Medulla oblongata (tissue), 1 donor: ENCODE data around the gene CDKN2C.
"Not testable (repeated sequence)": the region's sequence is repeated elsewhere in the genome, so short reads cannot be mapped to it uniquely, and the experiment has no call there.

ENCODE experiments used
- DNase-seq: peaks from one replicate; pipeline ENCODE4 v3.0.0-alpha.2; 2015; ENCODE audit errors: extremely low spot score

CDKN2C gene

DNA sequence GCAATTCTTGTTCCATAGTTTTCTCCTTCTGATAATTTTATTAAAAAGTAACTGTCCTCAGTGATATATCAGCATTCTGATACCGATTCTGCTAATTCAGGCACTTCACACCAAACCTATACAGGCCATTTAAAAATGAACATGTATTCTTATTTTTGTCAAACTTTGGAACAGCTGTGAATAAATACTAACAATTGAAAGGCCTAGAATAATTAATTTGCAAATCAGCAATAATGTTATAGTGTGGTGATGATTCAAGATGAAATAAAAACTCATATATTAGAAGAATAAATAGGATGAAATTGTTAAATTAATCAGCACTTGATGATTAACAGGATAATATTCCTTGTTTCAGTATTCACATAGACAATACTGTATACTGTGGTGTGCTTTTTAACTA is 9.9 kb downstream of the CDKN2C start:
- DNase-seq = no peak

DNA sequence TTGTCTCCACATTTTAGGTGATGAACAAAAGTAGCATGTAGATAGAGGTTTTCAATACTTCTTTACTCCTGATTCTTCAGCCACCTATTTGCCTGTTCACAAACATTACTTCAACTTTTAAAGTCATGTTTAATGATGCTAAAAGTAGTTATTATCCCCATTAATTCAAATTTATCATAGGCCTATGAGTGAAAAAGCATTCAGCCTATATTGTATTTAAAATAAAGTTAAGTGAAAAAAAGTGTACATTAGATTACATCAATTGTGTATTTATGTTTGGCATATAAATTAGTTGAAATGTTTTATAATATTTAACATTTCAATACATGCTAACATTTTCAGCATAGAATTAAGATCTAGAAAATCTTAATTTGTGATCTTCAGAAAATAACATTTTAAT is 10.5 kb downstream of the CDKN2C start:
- no peak for DNase-seq

DNA sequence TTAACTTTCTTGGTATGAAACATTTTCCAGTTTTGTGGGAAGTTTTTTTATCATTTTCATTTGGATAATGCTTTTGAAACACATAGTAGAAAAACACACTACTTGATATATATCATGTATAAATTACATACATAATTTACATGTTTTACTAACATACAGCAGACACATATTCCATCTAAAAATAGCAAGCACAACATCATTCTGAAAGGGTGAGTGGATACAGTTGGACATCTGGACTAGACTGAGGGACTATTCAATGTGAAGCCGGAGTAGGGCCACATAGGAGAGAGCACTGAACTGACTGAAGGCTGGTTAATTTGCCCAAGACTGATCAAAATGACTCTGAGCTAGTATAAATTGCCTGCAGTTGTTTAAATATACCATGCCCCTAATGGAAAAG is 11.7 kb downstream of the CDKN2C start:
- DNase-seq = peak; percentile 56

DNA sequence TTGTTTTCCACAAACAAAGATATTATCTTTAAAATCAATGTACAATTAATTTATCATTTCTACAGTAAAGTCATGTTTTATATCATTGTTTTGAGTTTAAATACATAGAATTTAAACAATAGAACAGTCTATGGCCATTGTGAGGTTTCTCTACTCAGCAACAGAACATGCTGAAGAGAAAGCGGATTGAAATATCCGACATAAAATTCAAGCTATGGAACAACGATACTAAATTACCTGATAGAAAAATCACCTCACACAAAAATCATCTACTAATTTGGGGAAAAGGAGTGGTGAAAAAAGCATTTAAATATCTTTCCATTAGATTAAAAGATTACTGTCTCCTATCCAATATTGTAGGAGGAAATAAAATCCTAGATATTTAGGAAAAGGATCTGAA is 12.6 kb downstream of the CDKN2C start:
- no peak for DNase-seq

DNA sequence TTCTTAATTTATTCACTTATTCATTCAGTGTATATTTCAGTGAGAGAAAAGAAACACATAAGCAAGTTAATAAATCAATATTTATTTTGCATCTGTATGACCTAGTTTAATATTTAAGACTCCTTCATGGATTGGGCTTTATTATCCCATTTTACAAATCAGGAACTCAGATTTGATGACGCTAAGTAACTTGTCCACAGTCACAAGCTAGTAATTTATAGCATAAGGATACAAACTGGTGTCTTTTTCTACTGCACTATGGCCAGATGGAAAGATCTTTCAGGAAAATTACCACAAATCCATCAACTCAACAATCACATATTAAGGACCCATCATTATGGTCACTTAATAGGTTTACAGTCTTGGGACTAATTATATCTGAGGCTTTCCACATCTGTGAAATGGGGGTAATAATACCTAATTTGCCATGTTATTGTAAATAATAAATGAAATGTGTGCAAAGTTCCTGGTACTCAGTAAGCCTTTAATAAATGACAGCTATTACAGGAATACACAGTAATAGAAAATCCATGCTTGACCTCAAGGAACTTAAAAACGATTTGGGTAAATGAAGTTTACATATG is 13.3 kb downstream of the CDKN2C start:
- DNase-seq = no peak

DNA sequence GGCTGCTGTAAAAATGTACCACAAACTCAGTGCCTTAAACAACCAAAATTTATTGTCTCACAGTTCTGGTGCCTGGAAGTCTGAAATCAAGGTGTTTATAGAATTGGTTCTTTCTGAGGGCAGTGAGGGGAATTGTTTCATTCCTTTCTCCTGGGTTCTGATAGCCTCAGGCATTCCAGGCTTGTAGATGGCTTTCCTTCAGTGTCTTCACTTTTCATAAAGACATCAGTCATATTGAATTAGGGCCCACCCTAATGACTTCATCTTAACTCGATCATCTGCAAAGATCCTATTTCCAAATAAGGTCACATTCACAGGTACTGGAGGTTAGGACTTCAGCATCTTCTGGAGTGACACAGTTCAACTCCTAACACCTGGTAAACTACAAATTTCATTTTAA is 15.0 kb downstream of the CDKN2C start:
- DNase-seq = no peak

DNA sequence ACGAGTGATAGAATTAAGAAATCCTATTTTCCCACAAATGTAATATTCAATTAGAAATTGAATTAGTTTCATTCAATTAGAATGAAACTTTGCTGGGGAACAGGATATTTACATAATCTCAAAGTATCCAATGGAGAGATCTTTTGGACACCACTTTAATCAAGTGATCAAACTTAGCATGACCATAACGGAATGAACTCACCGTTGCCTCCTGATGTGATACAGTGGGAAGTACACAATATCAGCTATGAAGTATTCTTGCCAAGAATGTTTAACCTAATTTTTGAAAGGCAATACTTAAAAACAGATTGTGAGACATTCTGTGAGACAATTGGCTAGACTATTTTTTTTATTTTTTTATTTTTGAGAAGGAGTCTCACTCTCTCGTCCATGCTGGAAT is 16.6 kb downstream of the CDKN2C start:
- DNase-seq = no peak

DNA sequence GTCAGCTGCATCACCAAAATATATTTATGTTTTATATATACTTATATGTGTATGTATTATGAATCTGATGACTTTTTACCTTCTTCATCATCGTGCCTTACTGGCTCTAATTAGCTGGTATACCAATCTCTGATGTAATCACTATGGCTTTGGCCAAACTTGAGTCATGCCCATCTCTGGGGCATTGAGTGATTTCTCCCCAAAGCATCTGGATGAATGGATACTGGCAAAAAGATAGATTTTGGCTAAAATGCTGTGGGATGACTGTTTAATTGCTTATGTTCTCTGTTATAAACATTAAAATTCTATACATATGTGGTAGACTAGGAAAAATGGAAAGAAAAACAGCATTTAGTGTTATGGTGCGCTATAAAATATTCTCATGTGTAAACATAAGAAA is 19.6 kb downstream of the CDKN2C start:
- DNase-seq = no peak

DNA sequence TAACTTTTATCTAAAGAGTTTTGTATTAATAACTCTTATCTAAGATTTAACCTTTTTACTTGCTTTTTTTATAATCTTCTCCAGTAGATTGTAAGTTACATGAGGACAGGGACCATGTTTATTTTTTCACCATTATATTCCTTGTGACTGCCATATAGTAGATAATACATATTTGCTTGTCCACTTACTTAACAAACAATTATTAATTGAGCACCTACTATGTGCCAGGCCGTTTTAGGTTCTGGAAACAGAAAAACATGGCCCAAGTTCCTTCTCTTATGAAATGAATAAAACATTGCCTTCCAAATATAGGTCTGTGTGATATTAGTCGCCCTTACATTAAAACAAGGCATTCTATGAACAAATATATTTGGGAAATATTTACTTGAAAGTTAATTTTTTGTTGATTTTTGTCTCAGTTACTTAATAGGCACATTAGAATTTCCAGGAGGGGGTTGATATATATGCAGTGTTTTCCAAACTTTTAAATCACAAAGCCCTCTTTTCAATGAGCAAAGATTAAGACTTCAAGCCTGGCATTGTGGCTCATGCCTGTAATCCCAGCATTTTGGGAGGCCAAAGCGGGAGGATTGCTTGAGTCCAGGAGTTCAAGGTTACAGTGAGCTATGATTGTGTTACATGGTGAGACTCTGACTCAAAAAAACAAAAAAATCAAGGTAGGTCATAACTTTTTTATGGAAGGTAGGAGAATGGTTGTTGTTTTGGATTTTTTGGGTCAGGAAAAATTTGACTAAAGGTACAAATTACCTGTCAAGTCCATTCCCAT is 22.7 kb downstream of the CDKN2C start:
- no peak for DNase-seq

DNA sequence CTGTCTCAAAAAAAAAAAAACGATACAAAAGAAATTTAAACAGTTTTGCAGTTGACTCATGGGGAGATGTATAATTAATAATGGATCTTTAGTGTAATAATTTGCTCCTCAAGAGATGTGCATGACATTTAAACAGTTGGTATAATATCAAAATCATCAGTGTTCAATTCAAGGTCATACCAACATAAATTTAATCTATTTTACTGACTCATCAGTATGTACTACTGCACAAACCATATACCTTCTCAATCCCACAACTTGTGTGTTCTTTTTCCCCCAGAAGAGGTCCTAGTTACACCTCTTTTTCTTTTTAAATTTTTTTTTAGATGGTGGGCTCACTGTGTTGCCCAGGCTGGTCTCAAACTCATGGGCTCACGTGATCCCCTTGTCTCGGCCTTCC is 23.6 kb downstream of the CDKN2C start:
- no peak for DNase-seq

DNA sequence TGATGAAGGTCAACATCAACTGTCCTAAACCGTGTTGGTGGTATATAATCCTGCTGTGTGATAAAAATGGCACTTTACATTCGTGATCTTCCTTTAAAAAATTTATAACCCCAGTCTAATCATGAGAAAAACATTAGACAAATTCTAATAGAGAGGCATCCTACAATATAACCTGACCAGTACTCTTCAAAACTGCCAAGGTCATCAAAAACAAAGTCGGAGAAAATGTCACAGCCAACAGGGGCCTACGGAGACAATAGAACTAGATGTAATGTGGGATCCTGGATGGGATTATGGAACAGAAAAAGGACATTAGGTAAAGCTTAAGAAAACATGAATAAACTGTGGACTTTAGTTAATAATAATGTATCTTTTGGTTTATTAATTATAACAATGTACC is 25.0 kb downstream of the CDKN2C start:
- no peak for DNase-seq

DNA sequence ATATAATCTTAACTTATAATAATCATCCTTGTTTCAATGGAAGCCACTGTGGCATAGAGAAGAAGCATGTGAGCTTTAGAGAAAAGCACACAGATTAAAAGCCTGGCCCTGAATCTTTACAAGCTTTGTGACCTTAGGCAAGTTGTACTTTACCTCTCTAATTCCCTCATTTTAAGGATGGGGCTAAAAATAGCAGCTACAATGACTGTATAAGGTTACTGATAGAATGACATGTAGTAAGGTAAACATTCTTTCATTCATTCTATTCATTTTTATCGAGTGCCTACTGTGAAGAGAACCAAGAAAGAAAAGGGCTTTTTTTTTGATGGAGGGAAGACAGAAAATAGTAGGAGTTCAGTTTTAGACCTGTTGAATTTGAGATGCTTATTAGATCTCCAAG is 25.6 kb downstream of the CDKN2C start:
- DNase-seq = no peak

DNA sequence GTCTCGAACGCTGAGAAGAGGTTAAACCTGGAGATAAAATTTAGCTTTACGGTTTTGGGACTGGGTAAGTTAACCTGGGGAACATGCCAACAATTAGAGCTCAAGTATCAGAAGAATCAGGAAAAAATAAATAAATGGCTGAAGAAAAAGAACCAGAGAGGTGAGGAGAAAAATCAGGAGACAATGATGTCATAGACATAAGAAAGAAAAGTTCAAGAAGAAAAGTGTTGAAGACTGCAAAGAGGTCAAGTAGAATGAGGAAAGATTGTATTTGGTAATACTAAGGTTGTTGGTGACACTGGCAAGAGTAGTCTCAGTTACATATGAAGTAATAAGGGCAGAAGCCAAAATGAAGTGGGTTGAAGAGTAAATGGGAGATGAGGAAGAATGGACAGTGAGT is 26.0 kb downstream of the CDKN2C start:
- DNase-seq = no peak

DNA sequence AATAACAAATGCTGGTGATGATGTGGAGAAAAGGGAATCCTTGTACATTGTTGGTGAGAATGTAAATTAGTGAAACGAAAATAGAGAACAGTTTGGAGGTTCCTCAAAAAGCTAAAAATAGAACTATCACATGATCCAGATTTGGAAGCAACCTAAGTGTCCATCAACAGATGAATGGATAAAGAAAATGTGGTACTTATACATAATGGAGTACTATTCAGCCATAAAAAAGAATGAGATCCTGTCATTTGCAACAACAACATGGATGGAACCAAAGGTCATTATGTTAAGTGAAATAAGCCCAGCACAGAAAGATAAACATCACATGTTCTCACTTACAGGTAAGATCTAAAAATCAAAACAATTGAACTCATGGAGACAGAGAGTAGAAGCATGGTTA is 29.3 kb downstream of the CDKN2C start:
- not testable (repeated sequence) for DNase-seq

DNA sequence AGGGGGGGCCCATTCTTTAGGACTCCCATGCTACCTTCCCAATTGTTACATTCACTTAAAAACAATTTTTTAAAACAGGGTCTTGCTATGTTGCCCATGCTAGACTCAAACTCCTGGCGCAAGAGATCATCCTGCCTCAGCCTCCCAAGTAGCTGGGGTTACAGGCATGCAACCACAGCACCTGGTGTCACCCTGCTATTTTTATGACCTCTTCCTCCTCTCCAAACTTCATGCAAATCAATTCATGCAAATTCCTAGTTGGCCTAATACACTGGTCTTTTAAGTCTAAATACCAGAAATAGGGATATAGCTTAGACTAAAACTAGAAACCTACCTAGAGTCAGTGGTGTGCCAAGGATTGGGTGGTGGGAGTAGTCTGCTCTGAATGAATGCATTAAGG is 30.1 kb downstream of the CDKN2C start:
- DNase-seq = no peak

DNA sequence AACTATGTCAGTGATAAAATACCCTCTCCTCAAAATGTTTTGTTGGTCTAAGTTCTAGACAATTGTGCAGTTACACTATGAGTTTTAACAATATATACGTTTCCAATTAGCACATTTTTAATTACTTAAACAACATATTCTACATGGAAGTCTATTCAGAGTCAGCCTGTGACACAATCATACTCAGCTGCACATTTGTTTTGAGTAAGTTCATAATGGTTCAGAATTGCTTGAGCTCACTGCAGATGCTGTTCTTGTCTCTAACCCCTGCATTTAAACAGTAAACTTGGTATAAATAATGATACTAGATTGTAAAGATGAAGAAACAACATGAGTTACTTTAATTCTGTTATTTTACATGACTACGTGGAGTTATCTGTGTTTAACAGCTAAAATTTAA is 30.6 kb downstream of the CDKN2C start:
- DNase-seq = no peak

DNA sequence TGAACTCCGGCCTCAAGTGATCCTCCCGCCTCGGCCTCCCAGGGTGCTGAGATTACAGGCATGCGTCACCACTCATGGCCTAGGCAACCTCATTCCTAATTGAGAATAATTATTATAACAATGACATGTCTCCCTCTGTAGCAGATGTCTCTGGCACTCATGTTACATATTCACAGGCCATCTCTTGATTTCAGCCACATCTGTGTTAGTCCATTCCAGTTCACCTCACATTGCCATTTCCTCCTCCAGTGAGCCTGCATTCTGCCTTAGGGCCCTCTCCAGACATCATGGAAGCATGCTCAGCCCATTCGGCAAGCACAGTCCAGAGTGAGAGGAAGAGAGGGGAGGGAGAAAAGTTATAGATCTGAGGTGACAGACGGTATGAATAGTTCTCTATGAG is 32.5 kb downstream of the CDKN2C start:
- no peak for DNase-seq

DNA sequence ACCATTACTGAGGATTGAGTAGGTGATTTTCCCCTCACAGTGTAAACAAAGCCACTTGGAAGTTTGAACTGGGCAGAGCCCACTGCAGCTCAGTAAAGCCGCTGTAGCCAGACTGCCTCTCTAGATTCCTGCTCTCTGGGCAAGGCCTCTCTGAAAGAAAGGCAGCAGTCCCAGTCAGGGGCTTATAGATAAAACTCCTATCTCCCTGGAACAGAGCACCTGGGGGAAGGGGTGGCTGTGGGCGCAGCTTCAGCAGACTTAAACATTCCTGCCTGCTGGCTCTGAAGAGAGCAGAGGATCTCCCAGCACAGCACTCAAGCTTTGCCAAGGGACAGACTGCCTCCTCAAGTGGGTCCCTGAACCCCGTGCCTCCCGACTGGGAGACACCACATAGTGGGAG is 35.5 kb downstream of the CDKN2C start:
- not testable (repeated sequence) for DNase-seq

DNA sequence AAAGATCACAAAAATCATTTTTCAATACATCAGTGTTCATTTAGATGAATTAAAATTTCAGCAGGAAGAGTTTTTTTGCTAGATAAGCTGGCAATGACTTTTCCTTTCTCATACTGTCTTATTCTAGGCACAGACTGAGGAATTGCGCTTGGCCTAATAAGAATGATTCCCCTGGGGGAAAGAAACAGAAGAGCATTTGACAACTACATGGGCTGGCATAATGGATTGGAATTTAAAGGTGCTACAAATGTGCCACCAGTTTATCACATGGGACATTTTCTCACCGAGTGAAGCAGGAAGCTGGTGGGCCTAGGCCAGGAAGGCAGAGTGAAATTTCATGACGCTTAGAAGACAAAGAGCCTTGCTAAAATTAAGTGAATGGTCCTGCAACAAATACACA is 39.3 kb downstream of the CDKN2C start:
- DNase-seq = no peak

DNA sequence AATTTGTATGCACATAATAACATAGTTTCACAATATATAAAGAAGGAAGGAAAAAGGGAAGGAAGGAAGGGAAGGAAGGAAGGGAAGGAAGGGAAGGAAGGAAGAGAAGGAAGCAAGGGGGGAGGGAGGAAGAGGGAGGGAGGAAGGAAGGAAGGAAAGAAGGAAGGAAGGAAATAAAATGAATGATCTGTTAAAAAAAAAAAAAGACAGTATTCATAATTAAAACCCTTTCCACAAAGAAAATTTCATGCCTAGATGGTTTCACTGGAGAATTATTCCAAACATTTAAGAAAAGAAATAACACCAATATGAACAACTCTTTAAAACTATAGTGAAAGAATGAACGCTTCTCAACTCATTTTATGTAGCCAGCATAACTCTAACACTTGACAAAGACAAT is 44.8 kb downstream of the CDKN2C start:
- no peak for DNase-seq

DNA sequence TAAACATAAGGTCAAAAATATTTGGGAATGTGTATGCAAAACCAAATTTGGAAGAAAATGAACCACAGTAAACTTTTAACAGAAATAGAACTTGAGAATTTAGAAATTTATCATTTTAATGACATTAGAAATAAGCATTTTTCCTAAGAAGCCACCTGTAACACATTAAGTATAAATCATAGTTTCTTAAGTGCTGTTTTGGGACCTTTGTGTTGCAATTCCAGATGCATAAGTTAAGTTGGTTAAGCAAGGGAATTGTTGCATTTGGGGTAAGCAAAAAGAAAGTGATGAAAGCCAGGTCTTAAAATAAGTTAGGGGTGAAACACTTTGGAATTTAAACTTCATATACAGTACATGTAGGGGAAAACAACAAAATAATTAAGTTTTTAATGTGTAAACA is 49.8 kb downstream of the CDKN2C start:
- DNase-seq = no peak
